Brain microvascular endothelial cell (primary cell): Measurements from ENCODE around the gene YWHAG.
A peak's percentile ranks its signal among the peaks of the same experiment; 100 is the strongest.
"Not testable (repeated sequence)": the region's sequence is repeated elsewhere in the genome, so short reads cannot be mapped to it uniquely, and the experiment has no call there.

ENCODE experiments used
- DNase-seq: peaks from one replicate; pipeline ENCODE4 v3.0.0-alpha.2; 2020
- H3K27ac ChIP-seq: fragments of 250-450 bp; sonication (Bioruptor Pico); 2 replicates; pipeline ENCODE4 v1.5.1; 2020; ENCODE audit warnings: mild to moderate bottlenecking, moderate library complexity
- H3K27me3 ChIP-seq: fragments of 250-450 bp; sonication (Bioruptor Pico); replicated peaks from 2 replicates; pipeline ENCODE4 v1.5.1; 2020; ENCODE audit warnings: mild to moderate bottlenecking
- H3K36me3 ChIP-seq: fragments of 250-450 bp; sonication (Bioruptor Pico); replicated peaks from 2 replicates; pipeline ENCODE4 v1.5.1; 2020; ENCODE audit warnings: mild to moderate bottlenecking
- H3K4me3 ChIP-seq: 2 replicates; pipeline ENCODE4 v1.5.1; 2011; ENCODE audit warnings: low read depth, mild to moderate bottlenecking, control low read depth, low read length, moderate library complexity
- CTCF ChIP-seq: IDR thresholded peaks from 2 replicates; pipeline ENCODE4 v1.5.1; 2011; ENCODE audit warnings: low read depth, mild to moderate bottlenecking, moderate library complexity, low read length, control low read depth, inconsistent platforms; ENCODE audit errors: missing control alignments
- in situ Hi-C: cut with HindIII; loops from 2 replicates; pipeline ENCODE4 v1.10.0; 2017; ENCODE audit warnings: low sequenced_read_pairs, low pct_ligation_motif_present

YWHAG gene

GRCh38 chr7:76371396-76371795 lies 12.6 kb upstream of the YWHAG start:
- TF ChIP-seq CTCF = no peak
- in situ Hi-C loops = no loop called here
- no peak for DNase-seq

GRCh38 chr7:76369018-76369417 lies 10.2 kb upstream of the YWHAG start:
- DNase-seq = no peak
- no peak for TF ChIP-seq CTCF
- in situ Hi-C loops = no loop called here
- no peaks in the 10 kb centered on the region for H3K36me3 ChIP-seq
- H3K27me3 ChIP-seq = no peaks in the 10 kb centered on the region
- no peak overlapping the region for H3K27ac ChIP-seq
- no peak overlapping the region for H3K4me3 ChIP-seq

More at GRCh38 chr7:76371396-76371795, 12.6 kb upstream of the YWHAG start:
- Histone ChIP-seq H3K4me3 (no peak overlapping the region), H3K27me3 (no peaks in the 10 kb centered on the region), H3K36me3 (no peaks in the 10 kb centered on the region), H3K27ac (no peak overlapping the region)

- Histone ChIP-seq H3K4me3 (no peak overlapping the region), H3K27me3 (no peaks in the 10 kb centered on the region), H3K27ac (no peak overlapping the region), H3K36me3 (no peaks in the 10 kb centered on the region)
- DNase-seq = no peak
- in situ Hi-C loops = no loop called here
- no peak for TF ChIP-seq CTCF
Observed at GRCh38 chr7:76368190-76368589, 9.4 kb upstream of the YWHAG start.

- in situ Hi-C loops = no loop called here
- DNase-seq = no peak
- H3K27me3 ChIP-seq = no peaks in the 10 kb centered on the region
- H3K36me3 ChIP-seq = no peaks in the 10 kb centered on the region
- peak overlapping the region; percentile 93 for H3K27ac ChIP-seq
- no peak overlapping the region for H3K4me3 ChIP-seq
- no peak for TF ChIP-seq CTCF
Observed at GRCh38 chr7:76364198-76364584, 5.4 kb upstream of the YWHAG start.

- H3K4me3 ChIP-seq, H3K36me3 ChIP-seq, H3K27me3 ChIP-seq, DNase-seq, in situ Hi-C loops: not testable (repeated sequence)
- peak overlapping the region; percentile 93 for H3K27ac ChIP-seq
Observed at GRCh38 chr7:76363754-76364153, 5.0 kb upstream of the YWHAG start.

GRCh38 chr7:76359978-76360638 lies 1.3 kb upstream of the YWHAG start:
- TF ChIP-seq CTCF = no peak
- H3K4me3 ChIP-seq = no peak overlapping the region
- H3K27ac ChIP-seq = peak overlapping the region; percentile 98
- DNase-seq = no peak
- no peaks in the 10 kb centered on the region for H3K27me3 ChIP-seq
- H3K36me3 ChIP-seq = peaks cover 20% of the 10 kb centered on the region
- in situ Hi-C loops = no loop called here
